ENCODE results near the gene CHD9. TPM values are rescaled to one million over a fixed set of nuclear protein-coding genes. Genes with fewer than 3 reads are reported as not detected.
"Not testable (repeated sequence)": the region's sequence is repeated elsewhere in the genome, so short reads cannot be mapped to it uniquely, and the experiment has no call there.

CHD9 gene
- polyA plus RNA-seq (2013, experiment 1 of 2; ENCODE audit: insufficient read length) = 14.8 TPM
- polyA plus RNA-seq (2013, experiment 2 of 2; ENCODE audit: insufficient read length) = 15.3 TPM

- DNase-seq = peak; percentile 87
Measured at GRCh38 chr16:53054670-53055485, at the start of gene CHD9. CHD9 (plus strand) TSS chr16:53054991; CDS start chr16:53156090, 101,099 bp downstream.

GRCh38 chr16:53007095-53007494 is 47.7 kb upstream of the CHD9 start:
- no peak for DNase-seq

GRCh38 chr16:53014287-53014686 is 40.5 kb upstream of the CHD9 start:
- DNase-seq = no peak

GRCh38 chr16:53018834-53019416 is 35.9 kb upstream of the CHD9 start:
- DNase-seq = no peak

- DNase-seq = peak; percentile 57
Measured at GRCh38 chr16:53022374-53022773, 32.4 kb upstream of the CHD9 start.

- DNase-seq = no peak
Measured at GRCh38 chr16:53024045-53024444, 30.7 kb upstream of the CHD9 start.

GRCh38 chr16:53029971-53030370 is 24.8 kb upstream of the CHD9 start:
- DNase-seq = no peak

- DNase-seq = no peak
Measured at GRCh38 chr16:53031323-53031942, 23.4 kb upstream of the CHD9 start.

GRCh38 chr16:53034306-53034705 is 20.5 kb upstream of the CHD9 start:
- peak; percentile 21 for DNase-seq

GRCh38 chr16:53035176-53035942 is 19.4 kb upstream of the CHD9 start:
- no peak for DNase-seq

- DNase-seq = no peak
Measured at GRCh38 chr16:53036066-53036465, 18.7 kb upstream of the CHD9 start.

GRCh38 chr16:53036711-53037110 is 18.1 kb upstream of the CHD9 start:
- DNase-seq = not testable (repeated sequence)

- no peak for DNase-seq
Measured at GRCh38 chr16:53040788-53041187, 14.0 kb upstream of the CHD9 start.

GRCh38 chr16:53041320-53042051 is 13.3 kb upstream of the CHD9 start:
- DNase-seq = peak; percentile 49

GRCh38 chr16:53042235-53042701 is 12.5 kb upstream of the CHD9 start:
- no peak for DNase-seq

GRCh38 chr16:53043428-53043831 is 11.4 kb upstream of the CHD9 start:
- DNase-seq = peak; percentile 29

GRCh38 chr16:53043986-53044601 is 10.7 kb upstream of the CHD9 start:
- DNase-seq = peak; percentile 13

GRCh38 chr16:53045341-53046220 is 9.2 kb upstream of the CHD9 start:
- no peak for DNase-seq

- not testable (repeated sequence) for DNase-seq
Measured at GRCh38 chr16:53047515-53047914, 7.3 kb upstream of the CHD9 start.
